NB4 (cell line): ENCODE measurements around the gene STAG1.
"Not testable (repeated sequence)": the region's sequence is repeated elsewhere in the genome, so short reads cannot be mapped to it uniquely, and the experiment has no call there.

Experiments used
- DNase-seq: peaks from one replicate; pipeline ENCODE4 v3.0.0; 2010; ENCODE audit warnings: low read depth
- H3K4me3 ChIP-seq: one replicate; pipeline ENCODE4 v1.5.1; 2011; ENCODE audit warnings: mild to moderate bottlenecking, low read depth, low read length, moderate library complexity
- CTCF ChIP-seq: IDR thresholded peaks from one replicate; pipeline ENCODE4 v1.5.1; 2012; ENCODE audit warnings: low read depth, low read length
- MAX ChIP-seq: IDR thresholded peaks from 2 replicates; pipeline ENCODE4 v1.6.1; 2011; ENCODE audit warnings: low read depth, low read length
- MYC ChIP-seq: IDR thresholded peaks from 2 replicates; pipeline ENCODE4 v1.6.1; 2011; ENCODE audit warnings: low read depth, low read length
- POLR2A ChIP-seq: IDR thresholded peaks from 2 replicates; pipeline ENCODE4 v1.6.1; 2011; ENCODE audit warnings: mild to moderate bottlenecking; ENCODE audit not compliant: insufficient read length; ENCODE audit errors: extremely low read depth

STAG1 gene

GRCh38 chr3:136678981-136679380 lies 73.2 kb downstream of the STAG1 start:
- no peak for TF ChIP-seq MAX
- TF ChIP-seq MYC = no peak
- no peak for TF ChIP-seq CTCF
- TF ChIP-seq POLR2A = no peak
- no peak for DNase-seq
- no peak overlapping the region for H3K4me3 ChIP-seq

- no peak for TF ChIP-seq POLR2A
- no peak for TF ChIP-seq MAX
- no peak for TF ChIP-seq MYC
- TF ChIP-seq CTCF = no peak
- DNase-seq = no peak
- no peak overlapping the region for H3K4me3 ChIP-seq
Measured at GRCh38 chr3:136676009-136676408, 76.2 kb downstream of the STAG1 start.

GRCh38 chr3:136675150-136675858 lies 76.9 kb downstream of the STAG1 start:
- no peak for DNase-seq
- TF ChIP-seq CTCF = no peak
- TF ChIP-seq POLR2A = no peak
- no peak for TF ChIP-seq MYC
- no peak for TF ChIP-seq MAX
- H3K4me3 ChIP-seq = no peak overlapping the region

GRCh38 chr3:136672457-136672856 lies 79.7 kb downstream of the STAG1 start:
- no peak overlapping the region for H3K4me3 ChIP-seq
- DNase-seq = no peak
- no peak for TF ChIP-seq POLR2A

GRCh38 chr3:136671921-136672320 lies 80.3 kb downstream of the STAG1 start:
- no peak for DNase-seq
- no peak for TF ChIP-seq MAX
- no peak for TF ChIP-seq MYC
- H3K4me3 ChIP-seq = no peak overlapping the region

- TF ChIP-seq MAX (no peak), MYC (no peak), CTCF (no peak), POLR2A (no peak)
- no peak overlapping the region for H3K4me3 ChIP-seq
- DNase-seq = no peak
Measured at GRCh38 chr3:136670166-136670565, 82.0 kb downstream of the STAG1 start.

- TF ChIP-seq POLR2A (no peak), MYC (no peak), CTCF (no peak), MAX (no peak)
- H3K4me3 ChIP-seq = no peak overlapping the region
- DNase-seq = no peak
Measured at GRCh38 chr3:136667081-136667480, 85.1 kb downstream of the STAG1 start.

GRCh38 chr3:136666301-136666700 lies 85.9 kb downstream of the STAG1 start:
- H3K4me3 ChIP-seq, DNase-seq: not testable (repeated sequence)
